Stimulated activated CD4-positive, alpha-beta T cell treated with anti-CD3 and anti-CD28 coated beads, TNF-alpha, amount 100 ng/mL, for 4 hours (primary cell): ENCODE data around the gene TTC9B.
"Not testable (repeated sequence)": the region's sequence is repeated elsewhere in the genome, so short reads cannot be mapped to it uniquely, and the experiment has no call there.

Experiments used
- DNase-seq, 3 experiments: peaks; one replicate each; pipeline ENCODE4 v3.0.0-alpha.2; 2020; ENCODE audit warnings: low read depth in 3 of 3

TTC9B gene

GRCh38 chr19:40214936-40215335 is 3.2 kb downstream of the TTC9B start:
- DNase-seq = no peak

- no peak for DNase-seq
Observed at GRCh38 chr19:40213882-40214570, 4.2 kb downstream of the TTC9B start.

GRCh38 chr19:40213251-40213829 is 4.8 kb downstream of the TTC9B start:
- DNase-seq = no peak

- no peak for DNase-seq
Observed at GRCh38 chr19:40210889-40211288, 7.3 kb downstream of the TTC9B start.

DNA sequence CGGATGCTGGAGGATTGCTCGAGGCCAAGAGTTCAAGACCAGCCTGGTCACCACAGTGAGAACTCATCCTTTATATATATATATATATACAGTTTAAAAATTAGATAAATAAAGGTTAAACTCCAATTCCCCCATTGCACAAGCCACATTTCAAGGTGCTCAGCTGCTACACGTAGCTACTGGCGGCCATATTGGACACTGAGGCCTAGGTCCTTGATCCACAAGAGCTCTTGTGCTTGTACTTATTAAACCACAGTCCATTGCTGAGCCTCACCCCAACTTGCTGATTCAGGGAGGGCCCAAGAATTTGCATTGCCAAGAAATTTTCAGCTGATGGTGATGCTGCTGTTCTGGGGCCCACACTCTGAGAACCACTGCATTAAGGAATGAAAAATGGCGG is 9.6 kb downstream of the TTC9B start:
- no peak for DNase-seq

- no peak for DNase-seq
Observed at GRCh38 chr19:40205760-40206159, 12.4 kb downstream of the TTC9B start.

GRCh38 chr19:40204381-40204780 is 13.8 kb downstream of the TTC9B start:
- DNase-seq = no peak

DNA sequence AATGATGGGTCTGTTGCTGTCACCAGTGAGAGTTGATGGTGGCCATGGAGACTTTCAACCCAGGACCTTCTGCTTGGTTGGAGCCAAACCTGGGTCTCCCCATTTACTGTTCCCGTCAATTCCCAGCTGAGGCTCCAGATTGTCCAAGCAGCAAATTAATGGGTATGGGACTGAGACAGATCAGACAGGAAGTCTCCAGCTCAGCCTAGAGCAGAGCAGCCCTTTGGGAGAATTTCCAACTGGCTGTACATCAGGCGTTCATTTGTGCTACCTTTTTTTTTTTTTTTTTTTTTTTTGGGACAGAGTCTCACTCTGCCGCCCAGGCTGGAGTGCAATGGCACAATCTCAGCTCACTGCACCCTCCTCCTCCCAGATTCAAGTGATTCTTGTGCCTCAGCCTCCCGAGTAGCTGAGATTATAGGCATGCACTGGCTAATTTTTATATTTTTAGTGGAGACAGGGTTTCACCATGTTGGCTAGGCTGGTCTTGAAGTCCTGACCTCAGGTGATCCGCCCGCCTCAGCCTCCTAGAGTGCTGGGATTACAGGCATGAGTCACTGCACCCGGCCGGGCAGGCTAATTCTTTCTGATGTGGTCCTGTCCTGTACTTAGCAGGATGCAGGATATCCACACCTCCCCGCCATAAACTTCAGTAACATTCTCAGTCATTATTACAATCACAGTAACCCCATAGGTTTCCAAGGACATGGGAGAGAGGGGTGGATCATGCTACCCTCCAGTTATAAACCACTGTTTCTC is 17.7 kb downstream of the TTC9B start:
- DNase-seq = no peak

DNA sequence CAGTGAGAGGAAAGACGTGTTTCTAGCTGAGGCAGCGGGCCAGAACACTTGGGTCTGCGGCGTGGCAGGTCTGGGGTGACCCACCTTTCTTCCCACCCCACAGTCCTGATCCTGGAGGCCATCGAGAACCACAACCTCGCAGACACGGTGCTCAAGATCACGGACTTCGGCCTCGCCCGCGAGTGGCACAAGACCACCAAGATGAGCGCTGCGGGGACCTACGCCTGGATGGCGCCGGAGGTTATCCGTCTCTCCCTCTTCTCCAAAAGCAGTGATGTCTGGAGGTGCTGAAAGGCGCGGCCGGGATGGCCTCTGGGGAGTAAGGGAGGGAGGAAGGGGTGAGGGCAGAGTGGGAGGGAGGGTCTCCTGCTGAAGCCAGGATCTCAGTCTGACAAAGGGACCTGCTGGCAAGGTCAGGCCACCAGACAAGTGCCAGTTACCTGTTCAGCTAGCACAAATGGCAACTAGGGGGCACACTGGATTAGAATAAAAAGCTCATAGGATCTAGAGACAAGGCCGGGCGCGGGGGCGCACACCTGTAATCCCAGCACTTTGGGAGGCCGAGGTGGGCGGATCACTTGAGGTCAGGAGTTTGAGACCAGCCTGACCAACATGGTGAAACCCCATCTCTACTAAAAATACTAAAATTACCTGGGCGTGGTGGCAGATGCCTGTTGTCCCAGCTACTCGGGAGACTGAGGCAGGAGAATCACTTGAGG is 19.8 kb downstream of the TTC9B start:
- DNase-seq = no peak

DNA sequence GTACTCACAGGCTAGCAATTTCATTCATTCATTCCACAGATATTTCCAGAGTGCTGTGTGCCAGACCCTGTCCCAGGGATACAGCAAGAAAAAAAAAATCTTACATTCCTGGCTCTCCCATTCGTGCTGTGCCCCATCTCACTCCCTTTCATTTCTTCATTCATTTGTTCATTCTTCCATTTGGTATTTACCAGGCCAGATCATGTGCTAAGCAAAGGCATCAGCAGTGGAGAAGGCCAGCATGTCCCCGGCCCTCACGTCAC is 24.7 kb downstream of the TTC9B start:
- DNase-seq = no peak

- no peak for DNase-seq
Observed at GRCh38 chr19:40192758-40193586, 25.2 kb downstream of the TTC9B start.

- no peak for DNase-seq
Observed at GRCh38 chr19:40191836-40192646, 26.1 kb downstream of the TTC9B start.

GRCh38 chr19:40190891-40191835 is 27.0 kb downstream of the TTC9B start, which contains the start of gene MAP3K10:
Gene MAP3K10 (plus strand): TSS chr19:40191426. CDS start chr19:40192032, 606 bp downstream.
- peak; percentile 42 to 65 (median 64) for DNase-seq

DNA sequence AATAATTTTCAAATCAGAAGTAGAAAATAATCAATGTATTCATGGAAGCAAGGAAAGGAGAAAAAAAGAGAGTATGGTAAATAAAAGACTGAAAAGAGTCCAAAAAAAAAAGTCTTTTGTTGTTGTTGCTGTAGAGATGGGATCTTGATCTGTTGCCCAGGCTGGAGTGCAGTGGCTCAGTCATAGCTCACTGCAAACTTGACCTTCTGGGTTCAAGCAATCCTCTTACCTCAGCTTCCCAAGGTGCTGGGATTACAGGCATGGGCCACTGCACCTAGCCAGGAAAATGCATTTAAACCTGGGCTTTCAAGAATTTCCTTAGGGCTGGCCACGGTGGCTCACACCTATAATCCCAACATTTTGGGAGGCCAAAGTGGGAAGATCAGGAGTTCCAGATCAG is 33.9 kb downstream of the TTC9B start:
- DNase-seq = no peak

DNA sequence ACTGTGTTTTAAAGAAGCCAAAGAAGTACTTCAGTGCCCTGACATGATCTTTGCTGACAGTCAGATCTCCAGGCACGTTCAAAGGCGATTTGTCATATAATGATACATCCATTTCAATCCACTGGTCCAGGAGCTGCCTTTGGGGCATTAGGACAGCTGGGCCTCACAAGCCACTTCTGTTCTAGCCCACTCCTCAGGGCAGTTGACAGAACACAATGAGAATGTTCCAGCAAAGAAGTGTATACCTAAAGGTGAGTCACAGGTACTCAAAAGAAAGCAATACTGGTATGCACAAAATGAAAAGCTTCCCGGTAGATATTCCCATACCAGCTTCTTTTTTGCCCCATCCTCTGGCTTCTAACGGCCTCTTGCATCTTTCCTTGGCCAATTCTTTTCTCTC is 39.4 kb downstream of the TTC9B start:
- no peak for DNase-seq

- DNase-seq = no peak
Observed at GRCh38 chr19:40177286-40178070, 40.7 kb downstream of the TTC9B start.

DNA sequence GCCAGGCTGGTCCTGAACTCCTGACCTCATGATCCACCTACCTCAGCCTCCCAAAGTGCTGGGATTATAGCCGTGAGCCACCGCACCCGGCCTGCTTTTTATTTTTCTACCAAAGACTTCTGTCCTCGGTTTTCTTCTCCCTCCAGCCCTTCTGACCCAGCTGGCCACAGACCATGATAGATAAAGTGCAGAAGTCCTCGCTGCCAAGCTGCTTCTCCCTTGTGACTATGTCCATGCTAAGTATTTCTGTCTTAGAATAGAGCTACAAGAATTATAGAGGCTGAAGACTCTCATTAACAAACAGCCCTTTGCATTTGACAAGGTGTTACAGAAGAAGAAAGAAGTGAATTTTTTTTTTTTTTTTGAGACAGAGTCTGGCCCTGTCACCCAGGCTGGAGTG is 42.4 kb downstream of the TTC9B start:
- no peak for DNase-seq

- no peak for DNase-seq
Observed at GRCh38 chr19:40174092-40174491, 44.1 kb downstream of the TTC9B start.

- not testable (repeated sequence) for DNase-seq
Observed at GRCh38 chr19:40171293-40171692, 46.9 kb downstream of the TTC9B start.
